GM23338 (cell line): ENCODE data around the gene GPR63. TPM values are rescaled to one million over a fixed set of nuclear protein-coding genes. Genes with fewer than 3 reads are reported as not detected.

Experiments used
- ATAC-seq: fragments of 200-7000 bp; cut with Tn5 transposase; 3 replicates; pipeline ENCODE4 v1.9.1; 2020
- DNase-seq: peaks from one replicate; pipeline ENCODE4 v3.0.0-alpha.2; 2015; ENCODE audit warnings: low spot score
- H2AFZ ChIP-seq: fragments of 200-600 bp; sonication (generic); 2 replicates; pipeline ENCODE4 v1.8.0; 2016; ENCODE audit warnings: antibody characterized with exemption, mild to moderate bottlenecking, moderate library complexity
- H3F3A ChIP-seq: fragments of 200-600 bp; sonication (generic); replicated peaks from 2 replicates; pipeline ENCODE4 v1.8.0; 2017; ENCODE audit warnings: antibody characterized with exemption, mixed run types, low read depth
- H3K27ac ChIP-seq: fragments of 200-600 bp; sonication (generic); 2 replicates; pipeline ENCODE4 v1.6.1; 2016; ENCODE audit warnings: low read depth
- H3K27me3 ChIP-seq: fragments of 200-600 bp; sonication (generic); 2 replicates; pipeline ENCODE4 v1.8.0; 2016; ENCODE audit warnings: mild to moderate bottlenecking, mixed run types, moderate library complexity; ENCODE audit not compliant: insufficient read depth
- H3K36me3 ChIP-seq: fragments of 200-600 bp; sonication (generic); 2 replicates; pipeline ENCODE4 v1.8.0; 2016; ENCODE audit warnings: mild to moderate bottlenecking; ENCODE audit not compliant: insufficient read depth
- H3K4me1 ChIP-seq: fragments of 200-600 bp; sonication (generic); 2 replicates; pipeline ENCODE4 v1.8.0; 2016; ENCODE audit warnings: mild to moderate bottlenecking, moderate library complexity; ENCODE audit not compliant: insufficient read depth
- H3K4me2 ChIP-seq: fragments of 200-600 bp; sonication (generic); 2 replicates; pipeline ENCODE4 v1.7.1; 2017; ENCODE audit warnings: mixed run types
- H3K4me3 ChIP-seq: fragments of 200-600 bp; sonication (generic); 2 replicates; pipeline ENCODE4 v1.6.1; 2016; ENCODE audit warnings: mixed run types
- H3K79me2 ChIP-seq: fragments of 200-600 bp; sonication (generic); replicated peaks from 2 replicates; pipeline ENCODE4 v1.8.0; 2017; ENCODE audit warnings: mild to moderate bottlenecking; ENCODE audit not compliant: insufficient read depth
- H3K9me2 ChIP-seq: fragments of 200-600 bp; sonication (generic); 2 replicates; pipeline ENCODE4 v1.8.0; 2017; ENCODE audit not compliant: insufficient read depth
- H4K20me1 ChIP-seq: fragments of 200-600 bp; sonication (generic); replicated peaks from 2 replicates; pipeline ENCODE4 v1.8.0; 2017; ENCODE audit warnings: mild to moderate bottlenecking; ENCODE audit not compliant: insufficient read depth
- H3K27ac Mint-ChIP-seq: 2 replicates; pipeline ENCODE4 v1.8.0; 2020; ENCODE audit warnings: inconsistent platforms, mild to moderate bottlenecking, moderate library complexity, mixed read lengths
- H3K27me3 Mint-ChIP-seq: 3 replicates; pipeline ENCODE4 v1.8.0; 2022; ENCODE audit warnings: low read depth, mild to moderate bottlenecking, moderate library complexity, mixed read lengths, inconsistent platforms; ENCODE audit not compliant: insufficient read depth, poor library complexity
- H3K36me3 Mint-ChIP-seq: 3 replicates; pipeline ENCODE4 v1.8.0; 2021; ENCODE audit warnings: low read depth, mild to moderate bottlenecking, inconsistent platforms, moderate library complexity, mixed read lengths
- H3K4me1 Mint-ChIP-seq: 3 replicates; pipeline ENCODE4 v1.8.0; 2020; ENCODE audit warnings: mild to moderate bottlenecking, inconsistent platforms, mixed read lengths
- H3K4me3 Mint-ChIP-seq: 3 replicates; pipeline ENCODE4 v1.8.0; 2021; ENCODE audit warnings: moderate library complexity, mild to moderate bottlenecking, inconsistent platforms, mixed read lengths
- H3K9me3 Mint-ChIP-seq: 3 replicates; pipeline ENCODE4 v1.8.0; 2020; ENCODE audit warnings: moderate library complexity, mild to moderate bottlenecking, inconsistent platforms, mixed read lengths
- CREB1 ChIP-seq: fragments of 250-450 bp; sonication (Bioruptor Pico); IDR thresholded peaks from 2 replicates; pipeline ENCODE4 v1.5.0; 2020; ENCODE audit warnings: low read depth, mild to moderate bottlenecking, moderate library complexity
- CTCF ChIP-seq, 2 experiments: fragments of 200-600 bp in 1 of 2; sonication (generic) in 1 of 2; conservative IDR thresholded peaks; 2 replicates each; pipeline versions ENCODE4 v1.5.1 to v1.6.1; 2016 to 2017; ENCODE audit warnings: antibody characterized with exemption in 2 of 2, low read depth in 2 of 2, mild to moderate bottlenecking in 2 of 2, moderate library complexity in 1 of 2
- EZH2 ChIP-seq: fragments of 200-600 bp; sonication (generic); IDR thresholded peaks from one replicate; pipeline ENCODE4 v1.8.0; 2017; ENCODE audit warnings: antibody characterized with exemption, mild to moderate bottlenecking, low read depth; ENCODE audit not compliant: unreplicated experiment
- EZH2phosphoT487 ChIP-seq: fragments of 200-600 bp; sonication (generic); IDR thresholded peaks from one replicate; pipeline ENCODE4 v1.8.1; 2018; ENCODE audit warnings: antibody characterized with exemption; ENCODE audit not compliant: unreplicated experiment
- JUNB ChIP-seq: IDR thresholded peaks from one replicate; pipeline ENCODE4 v1.6.1; 2016; ENCODE audit warnings: antibody characterized with exemption; ENCODE audit not compliant: unreplicated experiment
- NANOG ChIP-seq: IDR thresholded peaks from 2 replicates; pipeline ENCODE4 v1.6.1; 2016; ENCODE audit warnings: antibody characterized with exemption, borderline replicate concordance
- POLR2AphosphoS5 ChIP-seq: IDR thresholded peaks from 2 replicates; pipeline ENCODE4 v1.6.1; 2016; ENCODE audit warnings: antibody characterized with exemption, low read depth
- STAT1 ChIP-seq: IDR thresholded peaks from one replicate; pipeline ENCODE4 v1.6.1; 2016; ENCODE audit warnings: antibody characterized with exemption; ENCODE audit not compliant: unreplicated experiment
- ZNF114 ChIP-seq: fragments of 250-450 bp; sonication (Bioruptor Pico); IDR thresholded peaks from 2 replicates; pipeline ENCODE4 v1.5.0; 2020; ENCODE audit warnings: mild to moderate bottlenecking, moderate library complexity
- ZNF331 ChIP-seq: fragments of 250-450 bp; sonication (Bioruptor Pico); IDR thresholded peaks from 2 replicates; pipeline ENCODE4 v1.5.0; 2020; ENCODE audit warnings: low read depth, mild to moderate bottlenecking, moderate library complexity
- ZNF462 ChIP-seq: fragments of 250-450 bp; sonication (Bioruptor Pico); IDR thresholded peaks from 2 replicates; pipeline ENCODE4 v1.5.0; 2020; ENCODE audit warnings: mild to moderate bottlenecking, moderate library complexity
- polyA plus RNA-seq: library from polyadenylated mRNA; unstranded; fragments of >200 nt; fragmentation: Nextera tagmentation; extraction: Ambion mirVana; gene quantifications from 2 replicates; pipeline ENCODE4 v1.2.1, GENCODE V29; 2016
- total RNA-seq: library from RNA; depleted of rRNA; stranded (reverse); fragments of >200 nt; shearing (Covaris generic); gene quantifications from 2 replicates; pipeline ENCODE4 v1.2.3, GENCODE V29; 2014

GPR63 gene
- total and polyA plus RNA-seq, 2 experiments from 2014 or later, result 5.4 to 19.3 TPM

GRCh38 chr6:96852605-96853004, 15.3 kb upstream of the GPR63 start:
- Histone ChIP-seq H3K79me2 (no peaks in the 10 kb centered on the region), H3K36me3 (no peaks in the 10 kb centered on the region), H3K4me3 (no peak overlapping the region), H3K27ac (no peak overlapping the region), H3F3A (no peaks in the 10 kb centered on the region), H3K4me2 (no peak overlapping the region), H4K20me1 (no peaks in the 10 kb centered on the region), H2AFZ (no peak overlapping the region), H3K9me2 (no peaks in the 10 kb centered on the region), H3K27me3 (no peaks in the 10 kb centered on the region), H3K4me1 (no peaks in the 10 kb centered on the region)
- Mint-ChIP-seq H3K36me3 (no peaks in the 10 kb centered on the region; the same call in 2 of the 3 replicates), H3K27ac (no peak overlapping the region), H3K4me1 (no peaks in the 10 kb centered on the region), H3K4me3 (no peak overlapping the region), H3K27me3 (no peaks in the 10 kb centered on the region), H3K9me3 (peaks cover 10% of the 10 kb centered on the region; the same call in 2 of the 3 replicates)
- TF ChIP-seq CREB1 (CRISPR knock-in tag) (no peak), ZNF114 (CRISPR knock-in tag) (no peak), NANOG (no peak), ZNF331 (CRISPR knock-in tag) (no peak), JUNB (no peak), POLR2AphosphoS5 (no peak)
- DNase-seq (no peak), ATAC-seq (no peak)

- Histone ChIP-seq H3K79me2 (no peaks in the 10 kb centered on the region), H3K27me3 (no peaks in the 10 kb centered on the region), H4K20me1 (no peaks in the 10 kb centered on the region), H3K4me3 (no peak overlapping the region), H3K9me2 (no peaks in the 10 kb centered on the region), H3F3A (no peaks in the 10 kb centered on the region), H3K27ac (no peak overlapping the region), H3K4me1 (no peaks in the 10 kb centered on the region), H2AFZ (no peak overlapping the region), H3K4me2 (no peak overlapping the region), H3K36me3 (no peaks in the 10 kb centered on the region)
- Mint-ChIP-seq H3K27me3 (no peaks in the 10 kb centered on the region), H3K9me3 (peaks cover 10% of the 10 kb centered on the region; the same call in 2 of the 3 replicates), H3K4me3 (no peak overlapping the region), H3K27ac (no peak overlapping the region), H3K36me3 (no peaks in the 10 kb centered on the region; the same call in 2 of the 3 replicates), H3K4me1 (no peaks in the 10 kb centered on the region)
- no peak for TF ChIP-seq EZH2
- no peak for TF ChIP-seq CTCF (conservative IDR thresholded peaks at IDR 0.05; ENCODE audit: low read depth in 2 of 2)
- no peak for TF ChIP-seq ZNF114 (CRISPR knock-in tag)
- TF ChIP-seq EZH2phosphoT487, result no peak
- no peak for TF ChIP-seq ZNF462 (CRISPR knock-in tag)
- TF ChIP-seq NANOG, result no peak
- no peak for TF ChIP-seq STAT1
- TF ChIP-seq POLR2AphosphoS5, result no peak
- DNase-seq (no peak), ATAC-seq (no peak)
Measured at GRCh38 chr6:96851858-96852257, 14.6 kb upstream of the GPR63 start.
